NOMO-1 treated with dmso at 0.1 percent for 144 hours (cell line): ENCODE measurements around the gene FRA10AC1.

Experiments used
- DNase-seq: peaks from one replicate; lab custom pipeline; 2025; ENCODE audit not compliant: unreplicated experiment; lab: John Stamatoyannopoulos, UW

FRA10AC1 gene

GRCh38 chr10:93630625-93631557, 71.5 kb downstream of the FRA10AC1 start:
- no peak for DNase-seq

GRCh38 chr10:93629647-93630305, 72.6 kb downstream of the FRA10AC1 start:
- no peak for DNase-seq

- DNase-seq: no peak
These were observed 73.5 kb downstream of the FRA10AC1 start for GRCh38 chr10:93628858-93629257.

GRCh38 chr10:93622942-93623341, 79.5 kb downstream of the FRA10AC1 start:
- DNase-seq: no peak

GRCh38 chr10:93620925-93621324, 81.5 kb downstream of the FRA10AC1 start:
- DNase-seq: no peak
